Fibroblast of lung (primary cell): ENCODE data around the gene CDC42EP5. TPM values are rescaled to one million over a fixed set of nuclear protein-coding genes. Genes with fewer than 3 reads are reported as not detected.

Experiments
- DNase-seq, 2 donors: peaks; one replicate each; pipeline versions ENCODE4 v3.0.0 to v3.0.0-alpha.2; 2010; ENCODE audit warnings: low read depth in 2 of 2
- H2AFZ ChIP-seq: 2 replicates; pipeline ENCODE4 v1.5.1; 2012; ENCODE audit warnings: low read length, control low read depth, inconsistent platforms
- H3K27ac ChIP-seq: 2 replicates; pipeline ENCODE4 v1.5.1; 2011; ENCODE audit warnings: low read length, control low read depth; ENCODE audit not compliant: insufficient read depth
- H3K27me3 ChIP-seq: 2 replicates; pipeline ENCODE4 v1.5.1; 2011; ENCODE audit warnings: mild to moderate bottlenecking, low read length; ENCODE audit not compliant: control insufficient read depth, insufficient read depth
- H3K36me3 ChIP-seq: 2 replicates; pipeline ENCODE4 v1.5.1; 2011; ENCODE audit warnings: low read length; ENCODE audit not compliant: control insufficient read depth, insufficient read depth
- H3K4me1 ChIP-seq: 2 replicates; pipeline ENCODE4 v1.5.1; 2011; ENCODE audit warnings: low read length; ENCODE audit not compliant: control insufficient read depth, insufficient read depth; ENCODE audit errors: extremely low read depth
- H3K4me2 ChIP-seq: 2 replicates; pipeline ENCODE4 v1.5.1; 2011; ENCODE audit warnings: low read length, control low read depth; ENCODE audit not compliant: insufficient read depth; ENCODE audit errors: extremely low read depth
- H3K4me3 ChIP-seq, 4 experiments: fragments of 200-600 bp in 1 of 4; sonication (generic) in 1 of 4; replicated peaks in 1 of 4; 2 replicates each; pipeline ENCODE4 v1.5.1; 2011 to 2016; ENCODE audit warnings: low read length in 4 of 4, low read depth in 3 of 4, mild to moderate bottlenecking in 3 of 4, control low read depth in 2 of 4, inconsistent platforms in 1 of 4, mixed read lengths in 1 of 4; ENCODE audit not compliant: insufficient read depth in 1 of 4; ENCODE audit errors: control extremely low read depth in 1 of 4
- H3K79me2 ChIP-seq: 2 replicates; pipeline ENCODE4 v1.5.1; 2012; ENCODE audit warnings: mild to moderate bottlenecking, low read length, inconsistent platforms; ENCODE audit not compliant: control insufficient read depth, insufficient read depth
- H3K9ac ChIP-seq: 2 replicates; pipeline ENCODE4 v1.5.1; 2011; ENCODE audit warnings: mild to moderate bottlenecking, low read length, control low read depth; ENCODE audit not compliant: insufficient read depth
- H3K9me3 ChIP-seq: 2 replicates; pipeline ENCODE4 v1.5.1; 2012; ENCODE audit warnings: low read depth, low read length; ENCODE audit not compliant: control insufficient read depth, insufficient read depth
- H4K20me1 ChIP-seq: 2 replicates; pipeline ENCODE4 v1.5.1; 2011; ENCODE audit warnings: low read length; ENCODE audit not compliant: control insufficient read depth, insufficient read depth; ENCODE audit errors: extremely low read depth
- CTCF ChIP-seq, 2 donors: IDR thresholded peaks in 1 of 2; conservative IDR thresholded peaks in 1 of 2; 1 replicate in 1 of 2; 2 replicates in 1 of 2; pipeline ENCODE4 v1.5.1; 2011 to 2012; ENCODE audit warnings: low read length in 2 of 2, control low read depth in 1 of 2, inconsistent platforms in 1 of 2, low read depth in 1 of 2, mild to moderate bottlenecking in 1 of 2
- EZH2 ChIP-seq: IDR thresholded peaks from 2 replicates; pipeline ENCODE4 v1.5.1; 2012; ENCODE audit warnings: low read length, control low read depth, mild to moderate bottlenecking; ENCODE audit errors: missing control alignments
- polyA plus RNA-seq, 2 donors: library from polyadenylated mRNA; depleted of rRNA in 1 of 2; stranded (reverse) in 1 of 2; unstranded in 1 of 2; fragments of >200 nt; gene quantifications; 2 replicates each; pipeline ENCODE4 v1.2.1, GENCODE V29; 2011 to 2012; ENCODE audit warnings: missing spikeins in 1 of 2
- total RNA-seq: library from RNA; depleted of rRNA; stranded (reverse); fragments of >200 nt; gene quantifications from 2 replicates; pipeline ENCODE4 v1.2.1, GENCODE V29; 2014

Gene CDC42EP5
- total and polyA plus RNA-seq, 2 donors (not counting 1 experiment from before 2014, with no cell fraction given): 7.2 to 14.7 TPM

- Histone ChIP-seq H2AFZ (no peak overlapping the region), H3K4me3 (no peak overlapping the region), H3K9me3 (no peaks in the 10 kb centered on the region), H3K4me2 (no peak overlapping the region), H4K20me1 (no peaks in the 10 kb centered on the region), H3K36me3 (no peaks in the 10 kb centered on the region), H3K79me2 (no peaks in the 10 kb centered on the region), H3K9ac (no peak overlapping the region), H3K4me1 (no peaks in the 10 kb centered on the region), H3K27me3 (peaks cover 12% of the 10 kb centered on the region), H3K27ac (no peak overlapping the region)
- TF ChIP-seq CTCF (conservative IDR thresholded peaks at IDR 0.05 in 1 of 2, IDR thresholded peaks at IDR 0.05 in 1 of 2; ENCODE audit: low read depth in 1 of 2, low read length in 2 of 2) (no peak), EZH2 (no peak)
- DNase-seq: no peak
Observed at GRCh38 chr19:54420068-54420382, 53.1 kb downstream of the CDC42EP5 start.

DNA sequence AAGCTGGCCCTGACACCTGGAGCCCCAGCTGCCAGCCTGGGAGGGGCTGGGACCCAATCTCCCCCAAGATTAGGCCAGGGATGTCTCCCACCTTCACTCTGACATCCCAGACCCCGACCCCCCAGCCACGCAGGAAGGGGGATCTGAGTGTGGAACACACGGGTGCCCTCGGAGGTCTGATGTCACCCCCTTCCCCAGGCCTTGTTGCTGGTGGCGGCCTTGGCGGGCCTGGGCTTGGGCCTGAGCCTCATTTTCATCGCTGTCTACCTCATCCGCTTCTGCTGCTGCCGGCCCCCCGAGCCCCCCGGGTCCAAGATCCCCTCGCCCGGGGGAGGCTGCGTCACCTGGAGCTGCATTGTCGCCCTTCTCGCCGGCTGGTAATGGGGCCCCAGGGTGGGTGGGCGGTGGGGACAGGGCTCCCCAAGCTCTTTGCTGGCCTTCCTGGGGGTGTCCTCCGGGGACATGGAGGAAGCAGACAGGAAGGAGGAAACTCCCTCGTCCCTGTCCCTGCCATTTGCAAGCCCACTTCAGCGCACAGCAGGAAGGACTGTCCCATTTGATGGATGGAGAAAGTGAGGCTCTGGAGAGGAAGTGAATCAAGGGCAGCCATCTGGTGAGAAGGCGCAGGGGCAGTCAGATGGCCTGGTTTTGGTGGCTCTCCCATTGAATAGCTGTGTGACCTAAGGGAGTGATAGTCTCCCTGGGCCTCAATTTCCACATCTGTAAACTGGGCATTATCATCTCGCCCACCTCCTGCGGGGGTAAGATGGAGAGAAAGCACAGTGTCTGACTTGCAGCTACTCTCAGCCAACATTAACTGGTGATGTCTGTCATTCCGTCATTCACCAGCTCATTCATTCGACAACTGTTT lies 53.9 kb downstream of the CDC42EP5 start:
- H3K27me3 ChIP-seq: peaks cover 12% of the 10 kb centered on the region

More for the DNA sequence above, 53.9 kb downstream of the CDC42EP5 start:
- no peak overlapping the region for H3K27ac ChIP-seq
- no peaks in the 10 kb centered on the region for H4K20me1 ChIP-seq
- no peaks in the 10 kb centered on the region for H3K9me3 ChIP-seq
- H2AFZ ChIP-seq: no peak overlapping the region
- TF ChIP-seq CTCF (conservative IDR thresholded peaks at IDR 0.05 in 1 of 2, IDR thresholded peaks at IDR 0.05 in 1 of 2; ENCODE audit: low read depth in 1 of 2, low read length in 2 of 2) (no peak), EZH2 (no peak)
- H3K4me3 ChIP-seq: no peak overlapping the region
- no peaks in the 10 kb centered on the region for H3K79me2 ChIP-seq
- no peaks in the 10 kb centered on the region for H3K4me1 ChIP-seq
- H3K4me2 ChIP-seq: no peak overlapping the region
- no peaks in the 10 kb centered on the region for H3K36me3 ChIP-seq
- no peak for DNase-seq
- H3K9ac ChIP-seq: no peak overlapping the region
